Measurements from ENCODE around the gene DOCK9. TPM values are rescaled to one million over a fixed set of nuclear protein-coding genes. Genes with fewer than 3 reads are reported as not detected.

The DOCK9 gene
- total RNA-seq, 2 experiments from 2014 or later = 33.4 to 36.9 TPM

DNA sequence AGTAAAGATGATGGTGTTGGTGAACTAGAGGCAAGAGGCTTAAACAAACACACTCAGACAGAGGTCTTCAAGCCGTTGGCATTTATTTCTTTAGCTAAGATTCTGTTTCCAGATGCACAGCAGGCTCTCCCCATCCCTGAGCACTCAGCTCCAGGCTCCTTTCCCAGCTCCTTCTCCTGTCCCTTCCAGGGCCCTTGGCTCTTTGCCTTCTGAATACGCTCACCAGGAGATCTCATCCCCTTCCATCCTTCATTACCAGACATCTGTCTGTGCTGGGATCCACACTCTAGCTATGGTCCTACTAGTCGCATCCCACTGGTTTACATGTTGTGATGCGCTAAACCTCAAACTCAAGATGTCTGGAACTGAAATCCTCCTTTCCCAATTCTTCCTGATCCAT, 25.3 kb upstream of the DOCK9 start:
- ATAC-seq (no peak), DNase-seq (no peak)
- Mint-ChIP-seq H3K9me3 (no peaks in the 10 kb centered on the region), H3K27ac (no peak overlapping the region), H3K27me3 (no peaks in the 10 kb centered on the region), H3K4me1 (ENCODE audit: low read depth) (peaks cover 71% of the 10 kb centered on the region), H3K36me3 (ENCODE audit: low read depth) (no peaks in the 10 kb centered on the region), H3K4me3 (no peak overlapping the region)
- TF ChIP-seq CTCF (IDR thresholded peaks at IDR 0.05) = no peak
- POLR2A ChIA-PET = interaction anchor here (0.7 to 1.0 kb wide), 2 partner anchors 18 to 21 kb away, joined by 3 read pairs; no protein-coding TSS in a partner anchor
- intact Hi-C loops (cut with micrococcal nuclease) = no loop called here
- CTCF ChIA-PET = interaction anchor here (1.1 kb wide), 1 partner anchor 134 kb away, joined by 4 read pairs; no protein-coding TSS in a partner anchor

DNA sequence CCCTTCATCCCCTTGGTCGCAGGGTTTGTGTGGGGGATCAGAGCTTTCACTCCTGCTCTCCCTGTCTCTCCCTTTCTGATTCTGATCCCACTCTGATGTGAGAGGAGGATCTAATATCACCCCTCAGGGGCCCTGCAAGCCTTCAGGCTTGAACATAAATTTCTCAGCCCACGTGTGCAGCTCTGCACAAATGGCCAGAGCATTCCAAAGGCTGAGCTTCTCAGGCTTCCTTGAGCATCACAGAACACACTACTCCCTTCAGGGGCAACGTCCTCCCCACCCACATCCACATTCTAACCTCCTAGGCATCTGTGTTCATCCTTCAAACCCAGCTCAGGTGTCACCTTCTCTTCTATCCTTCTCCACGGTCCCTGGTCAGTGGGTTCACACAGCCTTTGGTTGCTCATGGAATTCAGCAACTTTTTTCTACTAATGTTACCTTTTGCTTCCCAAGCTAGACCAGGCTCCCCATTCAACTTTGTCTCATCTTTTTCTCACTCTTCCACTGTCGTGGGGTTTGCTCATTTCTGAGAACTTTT, 24.4 kb upstream of the DOCK9 start:
- no peak for ATAC-seq
- TF ChIP-seq CTCF (IDR thresholded peaks at IDR 0.05) = no peak
- Mint-ChIP-seq H3K4me3 (no peak overlapping the region), H3K9me3 (no peaks in the 10 kb centered on the region), H3K27me3 (no peaks in the 10 kb centered on the region), H3K36me3 (ENCODE audit: low read depth) (no peaks in the 10 kb centered on the region), H3K27ac (no peak overlapping the region), H3K4me1 (ENCODE audit: low read depth) (peaks cover 77% of the 10 kb centered on the region)
- no peak for DNase-seq
- ChIA-PET CTCF (interaction anchor here (0.8 to 1.6 kb wide), 3 partner anchors 10 to 47 kb away, joined by 3 to 4 read pairs (median 3); no protein-coding TSS in a partner anchor), POLR2A (interaction anchor here (0.7 to 1.0 kb wide), 4 partner anchors 10 to 153 kb away, joined by 3 to 4 read pairs (median 3); no protein-coding TSS in a partner anchor)
- intact Hi-C loops (cut with micrococcal nuclease) = no loop called here

GRCh38 chr13:99000137-99000536, 22.3 kb upstream of the DOCK9 start:
- DNase-seq (no peak), ATAC-seq (no peak)
- Mint-ChIP-seq H3K27me3 (no peaks in the 10 kb centered on the region), H3K27ac (no peak overlapping the region), H3K4me1 (ENCODE audit: low read depth) (peaks cover 88% of the 10 kb centered on the region), H3K4me3 (no peak overlapping the region), H3K36me3 (ENCODE audit: low read depth) (peaks cover 3% of the 10 kb centered on the region), H3K9me3 (no peaks in the 10 kb centered on the region)
- ChIA-PET POLR2A (interaction anchor here (1.2 to 2.0 kb wide), 2 partner anchors 9 to 18 kb away, joined by 5 to 6 read pairs; no protein-coding TSS in a partner anchor), CTCF (interaction anchor here (1.0 to 2.1 kb wide), 4 partner anchors 18 to 38 kb away, joined by 3 to 7 read pairs (median 4); no protein-coding TSS in a partner anchor)
- intact Hi-C loops (cut with micrococcal nuclease) = no loop called here
- no peak for TF ChIP-seq CTCF (IDR thresholded peaks at IDR 0.05)

- Mint-ChIP-seq H3K36me3 (ENCODE audit: low read depth) (peaks cover 5% of the 10 kb centered on the region), H3K4me1 (ENCODE audit: low read depth) (peaks cover 87% of the 10 kb centered on the region), H3K27ac (no peak overlapping the region), H3K27me3 (no peaks in the 10 kb centered on the region), H3K9me3 (no peaks in the 10 kb centered on the region), H3K4me3 (no peak overlapping the region)
- ChIA-PET POLR2A (interaction anchor here (1.2 to 2.0 kb wide), 2 partner anchors 10 to 18 kb away, joined by 5 to 6 read pairs; no protein-coding TSS in a partner anchor), CTCF (interaction anchor here (1.0 to 2.1 kb wide), 2 partner anchors 29 to 34 kb away, joined by 5 to 7 read pairs; no protein-coding TSS in a partner anchor)
- DNase-seq (no peak), ATAC-seq (no peak)
- TF ChIP-seq CTCF (IDR thresholded peaks at IDR 0.05) = no peak
- intact Hi-C loops (cut with micrococcal nuclease) = no loop called here
These were observed 21.7 kb upstream of the DOCK9 start for GRCh38 chr13:98999639-98999952.

Measured in activated CD8-positive, alpha-beta T cell treated with anti-CD3 and anti-CD28 coated beads for 36 hours (primary cell).